Measurements from ENCODE around the gene SH2D7. TPM values are rescaled to one million over a fixed set of nuclear protein-coding genes. Genes with fewer than 3 reads are reported as not detected.

SH2D7 gene
- total RNA-seq, 1 experiment from 2014 or later: not detected

DNA sequence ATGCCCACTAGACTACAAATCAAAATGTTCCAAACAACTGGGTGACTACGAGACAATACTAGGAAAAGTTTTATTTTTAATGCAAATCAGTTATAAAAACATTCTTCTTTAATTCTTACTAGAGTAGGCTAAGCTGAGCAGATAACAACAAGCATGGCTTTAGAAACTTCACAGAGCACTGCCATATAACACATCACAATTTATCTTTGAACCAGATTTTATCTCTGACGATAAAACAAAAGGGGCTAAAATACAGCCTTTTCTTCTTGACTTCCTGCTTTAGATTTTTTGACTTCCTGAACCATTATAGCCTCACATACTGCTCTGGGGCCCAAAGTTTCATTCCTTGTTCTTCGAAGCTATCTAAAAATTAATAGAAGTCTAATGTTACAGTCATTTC is 40.8 kb upstream of the SH2D7 start:
- H3K4me2 ChIP-seq (ENCODE audit: low read length): no peak overlapping the region
- H3F3A ChIP-seq (ENCODE audit: low read length, unreplicated experiment): no peaks in the 10 kb centered on the region
- CTCF ChIA-PET: interaction anchor here (0.6 kb wide), 1 partner anchor 16 kb away, joined by 3 read pairs; no protein-coding TSS in a partner anchor
- TF ChIP-seq EZH2phosphoT487 (IDR thresholded peaks at IDR 0.05; ENCODE audit: borderline replicate concordance, low read length) (no peak), EZH2 (IDR thresholded peaks at IDR 0.05; ENCODE audit: low read length, unreplicated experiment) (no peak)
- TF ChIP-seq, protein P1, sequence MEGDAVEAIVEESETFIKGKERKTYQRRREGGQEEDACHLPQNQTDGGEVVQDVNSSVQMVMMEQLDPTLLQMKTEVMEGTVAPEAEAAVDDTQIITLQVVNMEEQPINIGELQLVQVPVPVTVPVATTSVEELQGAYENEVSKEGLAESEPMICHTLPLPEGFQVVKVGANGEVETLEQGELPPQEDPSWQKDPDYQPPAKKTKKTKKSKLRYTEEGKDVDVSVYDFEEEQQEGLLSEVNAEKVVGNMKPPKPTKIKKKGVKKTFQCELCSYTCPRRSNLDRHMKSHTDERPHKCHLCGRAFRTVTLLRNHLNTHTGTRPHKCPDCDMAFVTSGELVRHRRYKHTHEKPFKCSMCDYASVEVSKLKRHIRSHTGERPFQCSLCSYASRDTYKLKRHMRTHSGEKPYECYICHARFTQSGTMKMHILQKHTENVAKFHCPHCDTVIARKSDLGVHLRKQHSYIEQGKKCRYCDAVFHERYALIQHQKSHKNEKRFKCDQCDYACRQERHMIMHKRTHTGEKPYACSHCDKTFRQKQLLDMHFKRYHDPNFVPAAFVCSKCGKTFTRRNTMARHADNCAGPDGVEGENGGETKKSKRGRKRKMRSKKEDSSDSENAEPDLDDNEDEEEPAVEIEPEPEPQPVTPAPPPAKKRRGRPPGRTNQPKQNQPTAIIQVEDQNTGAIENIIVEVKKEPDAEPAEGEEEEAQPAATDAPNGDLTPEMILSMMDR (conservative IDR thresholded peaks at IDR 0.05; ENCODE audit: low read depth, low read length): no peak
- no peak overlapping the region for H3K4me3 ChIP-seq (ENCODE audit: low read length)
- no peak for ATAC-seq
- no peaks in the 10 kb centered on the region for H3K9me2 ChIP-seq (replicated peaks; ENCODE audit: low read length)
- intact Hi-C loops (cut with micrococcal nuclease): no loop called here
- POLR2A ChIA-PET (ENCODE audit: unreplicated experiment): no interaction called here
- DNase-seq: no peak
- H3K4me1 ChIP-seq (ENCODE audit: insufficient read depth, low read length): peaks cover 16% of the 10 kb centered on the region
- H3K9ac ChIP-seq (ENCODE audit: low read length): no peak overlapping the region
- no peaks in the 10 kb centered on the region for H3K9me3 ChIP-seq (ENCODE audit: low read length)
- H2AFZ ChIP-seq (ENCODE audit: low read length): no peak overlapping the region
- H3K36me3 ChIP-seq (ENCODE audit: low read depth, low read length): peaks cover 7% of the 10 kb centered on the region; the same call in 1 of the 2 replicates
- no TSS peak for BruUV-seq (replicated peaks)
- H3K27ac ChIP-seq (ENCODE audit: low read length): no peak overlapping the region
- H3K79me2 ChIP-seq (ENCODE audit: low read length): peaks cover 26% of the 10 kb centered on the region
- H4K20me1 ChIP-seq (ENCODE audit: low read length): no peaks in the 10 kb centered on the region
- no peaks in the 10 kb centered on the region for H3K27me3 ChIP-seq (ENCODE audit: low read length)

DNA sequence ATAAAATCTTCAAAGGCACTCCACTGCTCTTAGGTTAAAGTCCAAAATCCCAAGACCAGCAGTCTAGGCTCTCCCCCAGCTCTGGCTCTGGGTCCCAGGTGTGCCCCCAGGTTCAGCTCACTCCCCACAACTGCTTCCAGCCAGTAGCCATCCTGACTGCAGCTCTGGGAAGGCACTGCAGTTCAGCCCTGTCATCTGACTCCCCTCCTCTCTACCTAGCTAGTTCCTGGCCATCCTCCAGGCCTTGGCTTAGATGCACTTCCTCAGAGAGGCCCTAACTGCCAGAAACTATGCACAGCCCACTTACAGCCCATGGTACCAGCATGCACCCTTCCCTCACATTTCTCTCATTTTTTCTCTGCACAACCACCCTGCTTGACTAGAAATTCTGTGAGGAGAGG is 40.4 kb upstream of the SH2D7 start:
- Histone ChIP-seq H3K4me1 (ENCODE audit: insufficient read depth, low read length) (peaks cover 20% of the 10 kb centered on the region), H2AFZ (ENCODE audit: low read length) (no peak overlapping the region), H3K27ac (ENCODE audit: low read length) (no peak overlapping the region), H3K27me3 (ENCODE audit: low read length) (no peaks in the 10 kb centered on the region), H4K20me1 (ENCODE audit: low read length) (no peaks in the 10 kb centered on the region), H3K36me3 (ENCODE audit: low read depth, low read length) (peaks cover 7% of the 10 kb centered on the region; the same call in 1 of the 2 replicates), H3K9me3 (ENCODE audit: low read length) (no peaks in the 10 kb centered on the region), H3F3A (ENCODE audit: low read length, unreplicated experiment) (no peaks in the 10 kb centered on the region), H3K9ac (ENCODE audit: low read length) (no peak overlapping the region), H3K9me2 (replicated peaks; ENCODE audit: low read length) (no peaks in the 10 kb centered on the region), H3K4me2 (ENCODE audit: low read length) (no peak overlapping the region), H3K79me2 (ENCODE audit: low read length) (peaks cover 30% of the 10 kb centered on the region), H3K4me3 (ENCODE audit: low read length) (no peak overlapping the region)
- BruUV-seq (replicated peaks): no TSS peak
- intact Hi-C loops (cut with micrococcal nuclease): no loop called here
- ATAC-seq: peak; percentile 56
- peak; percentile 43 for DNase-seq
- no peak for TF ChIP-seq EZH2 (IDR thresholded peaks at IDR 0.05; ENCODE audit: low read length, unreplicated experiment)
- no peak for TF ChIP-seq EZH2phosphoT487 (IDR thresholded peaks at IDR 0.05; ENCODE audit: borderline replicate concordance, low read length)
- TF ChIP-seq, protein P1 (conservative IDR thresholded peaks at IDR 0.05; ENCODE audit: low read depth, low read length): no peak
- ChIA-PET CTCF (interaction anchor here (0.6 kb wide), 1 partner anchor 16 kb away, joined by 3 read pairs; no protein-coding TSS in a partner anchor), POLR2A (ENCODE audit: unreplicated experiment) (no interaction called here)

DNA sequence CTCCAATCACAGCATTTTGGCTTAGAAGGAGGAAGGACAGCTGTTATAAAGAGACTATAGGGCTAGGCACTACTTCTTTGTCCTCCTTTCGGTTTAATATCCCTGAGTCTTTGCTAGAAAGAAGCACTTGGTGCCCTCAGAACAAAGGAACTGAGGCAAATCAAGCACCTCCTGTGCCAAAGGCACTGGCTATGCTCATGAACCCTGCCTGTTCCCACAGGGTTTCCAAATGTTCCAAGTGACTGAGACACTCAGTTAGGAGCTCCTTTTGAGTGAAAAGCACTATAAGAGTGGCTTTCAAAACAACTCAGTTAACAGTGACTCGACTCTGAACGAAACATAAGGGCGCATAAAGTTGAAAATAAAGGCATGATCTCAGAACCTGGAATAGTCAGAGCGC is 39.8 kb upstream of the SH2D7 start:
- CTCF ChIA-PET: no interaction called here
- H3K4me1 ChIP-seq (ENCODE audit: insufficient read depth, low read length): peaks cover 25% of the 10 kb centered on the region

More for the DNA sequence above, 39.8 kb upstream of the SH2D7 start:
- TF ChIP-seq EZH2phosphoT487 (IDR thresholded peaks at IDR 0.05; ENCODE audit: borderline replicate concordance, low read length): no peak
- TF ChIP-seq EZH2 (IDR thresholded peaks at IDR 0.05; ENCODE audit: low read length, unreplicated experiment): no peak
- TF ChIP-seq, protein P1 (conservative IDR thresholded peaks at IDR 0.05; ENCODE audit: low read depth, low read length): no peak
- BruUV-seq (replicated peaks): no TSS peak
- H3K9ac ChIP-seq (ENCODE audit: low read length): no peak overlapping the region
- no peak overlapping the region for H3K27ac ChIP-seq (ENCODE audit: low read length)
- H3K79me2 ChIP-seq (ENCODE audit: low read length): peaks cover 35% of the 10 kb centered on the region
- DNase-seq (no peak), ATAC-seq (no peak)
- no peaks in the 10 kb centered on the region for H3K9me3 ChIP-seq (ENCODE audit: low read length)
- POLR2A ChIA-PET (ENCODE audit: unreplicated experiment): no interaction called here
- H3K4me2 ChIP-seq (ENCODE audit: low read length): no peak overlapping the region
- H3K27me3 ChIP-seq (ENCODE audit: low read length): no peaks in the 10 kb centered on the region
- no peaks in the 10 kb centered on the region for H3F3A ChIP-seq (ENCODE audit: low read length, unreplicated experiment)
- H3K36me3 ChIP-seq (ENCODE audit: low read depth, low read length): peaks cover 7% of the 10 kb centered on the region; the same call in 1 of the 2 replicates
- no peaks in the 10 kb centered on the region for H3K9me2 ChIP-seq (replicated peaks; ENCODE audit: low read length)
- H4K20me1 ChIP-seq (ENCODE audit: low read length): no peaks in the 10 kb centered on the region
- H2AFZ ChIP-seq (ENCODE audit: low read length): no peak overlapping the region
- intact Hi-C loops (cut with micrococcal nuclease): no loop called here
- no peak overlapping the region for H3K4me3 ChIP-seq (ENCODE audit: low read length)
